Measurements from ENCODE around the gene KCTD17.

Gene KCTD17

GRCh38 chr22:37051391-37052385, at the start of gene KCTD17:
TSS of gene KCTD17 (plus strand) at chr22:37051742. CDS start at chr22:37051761, 19 bp downstream.
- peak; percentile 34 for DNase-seq

GRCh38 chr22:37001826-37002225, 49.7 kb upstream of the KCTD17 start:
- no peak for DNase-seq

GRCh38 chr22:37002633-37003032, 48.9 kb upstream of the KCTD17 start:
- no peak for DNase-seq

GRCh38 chr22:37007651-37008050, 43.9 kb upstream of the KCTD17 start:
- no peak for DNase-seq

GRCh38 chr22:37008365-37008764, 43.2 kb upstream of the KCTD17 start:
- no peak for DNase-seq

- DNase-seq = no peak
Measured at GRCh38 chr22:37009490-37009889, 42.1 kb upstream of the KCTD17 start.

- no peak for DNase-seq
Measured at GRCh38 chr22:37010174-37010573, 41.4 kb upstream of the KCTD17 start.

GRCh38 chr22:37010976-37011375, 40.6 kb upstream of the KCTD17 start:
- DNase-seq = no peak

GRCh38 chr22:37011472-37011871, 40.1 kb upstream of the KCTD17 start:
- DNase-seq = no peak

GRCh38 chr22:37012262-37012904, 39.2 kb upstream of the KCTD17 start:
- no peak for DNase-seq

GRCh38 chr22:37012956-37013355, 38.6 kb upstream of the KCTD17 start:
- no peak for DNase-seq

GRCh38 chr22:37014415-37014806, 37.1 kb upstream of the KCTD17 start:
- DNase-seq = no peak

GRCh38 chr22:37014835-37015586, 36.5 kb upstream of the KCTD17 start:
- DNase-seq = no peak

GRCh38 chr22:37015587-37015878, 36.0 kb upstream of the KCTD17 start:
- DNase-seq = no peak

- no peak for DNase-seq
Measured at GRCh38 chr22:37016134-37016910, 35.2 kb upstream of the KCTD17 start.

GRCh38 chr22:37017356-37017755, 34.2 kb upstream of the KCTD17 start:
- no peak for DNase-seq

- DNase-seq = no peak
Measured at GRCh38 chr22:37018086-37018814, 33.3 kb upstream of the KCTD17 start.

GRCh38 chr22:37018815-37019308, 32.7 kb upstream of the KCTD17 start:
- peak; percentile 11 for DNase-seq

GRCh38 chr22:37019309-37020191, 32.0 kb upstream of the KCTD17 start, which contains the start of the genes MPST and TST:
TSS of gene MPST (plus strand) at chr22:37019742. CDS start at chr22:37019837, 95 bp downstream.
TSS of gene TST (minus strand) at chr22:37019447. CDS start at chr22:37018732, 715 bp downstream.
- DNase-seq = peak; percentile 46

GRCh38 chr22:37020192-37020479, 31.4 kb upstream of the KCTD17 start:
- DNase-seq = peak; percentile 20

- no peak for DNase-seq
Measured at GRCh38 chr22:37021041-37021440, 30.5 kb upstream of the KCTD17 start.
